Stimulated activated CD8-positive, alpha-beta memory T cell treated with anti-CD3 and anti-CD28 coated beads, Interleukin-2, amount 100 ng/mL, for 48 hours (primary cell): ENCODE measurements around the gene UNC13D.
"Not testable (repeated sequence)": the region's sequence is repeated elsewhere in the genome, so short reads cannot be mapped to it uniquely, and the experiment has no call there.

ENCODE experiments used
- DNase-seq, 2 donors: peaks; one replicate each; pipeline ENCODE4 v3.0.0-alpha.2; 2020; ENCODE audit warnings: low read depth in 2 of 2

UNC13D gene

GRCh38 chr17:75843577-75844529 is at the start of gene UNC13D:
TSS of gene UNC13D (minus strand) at chr17:75844404. CDS start at chr17:75844337, 67 bp downstream.
- DNase-seq = peak in 1 of 2 donors; percentile 52

GRCh38 chr17:75893305-75894048 is 49.3 kb upstream of the UNC13D start:
- no peak for DNase-seq

- DNase-seq = no peak
Measured at GRCh38 chr17:75892556-75893224, 48.5 kb upstream of the UNC13D start.

GRCh38 chr17:75891605-75892555 is 47.7 kb upstream of the UNC13D start:
- no peak for DNase-seq

- DNase-seq = no peak
Measured at GRCh38 chr17:75891022-75891604, 46.9 kb upstream of the UNC13D start.

- DNase-seq = no peak
Measured at GRCh38 chr17:75889454-75889853, 45.2 kb upstream of the UNC13D start.

- DNase-seq = no peak
Measured at GRCh38 chr17:75888484-75888883, 44.3 kb upstream of the UNC13D start.

- not testable (repeated sequence) for DNase-seq
Measured at GRCh38 chr17:75885860-75886259, 41.7 kb upstream of the UNC13D start.

GRCh38 chr17:75885431-75885830 is 41.2 kb upstream of the UNC13D start:
- DNase-seq = no peak

GRCh38 chr17:75881678-75882454 is 37.7 kb upstream of the UNC13D start:
- DNase-seq = no peak

GRCh38 chr17:75880266-75880665 is 36.1 kb upstream of the UNC13D start:
- DNase-seq = no peak

- no peak for DNase-seq
Measured at GRCh38 chr17:75878174-75878998, 34.2 kb upstream of the UNC13D start, which contains the start of gene TRIM47. TSS of gene TRIM47 (minus strand) at chr17:75878581. CDS start at chr17:75878548, 33 bp downstream.

GRCh38 chr17:75877752-75878173 is 33.6 kb upstream of the UNC13D start:
- peak in 1 of 2 donors; percentile 56 for DNase-seq

- DNase-seq = no peak
Measured at GRCh38 chr17:75876938-75877751, 32.9 kb upstream of the UNC13D start.

- DNase-seq = peak in 1 of 2 donors; percentile 59
Measured at GRCh38 chr17:75876190-75876937, 32.2 kb upstream of the UNC13D start.

- no peak for DNase-seq
Measured at GRCh38 chr17:75875940-75876189, 31.7 kb upstream of the UNC13D start.

- no peak for DNase-seq
Measured at GRCh38 chr17:75875182-75875939, 31.2 kb upstream of the UNC13D start.
